Measurements from ENCODE around the gene NUTM2E. TPM values are rescaled to one million over a fixed set of nuclear protein-coding genes. Genes with fewer than 3 reads are reported as not detected.

Gene NUTM2E, protein sequence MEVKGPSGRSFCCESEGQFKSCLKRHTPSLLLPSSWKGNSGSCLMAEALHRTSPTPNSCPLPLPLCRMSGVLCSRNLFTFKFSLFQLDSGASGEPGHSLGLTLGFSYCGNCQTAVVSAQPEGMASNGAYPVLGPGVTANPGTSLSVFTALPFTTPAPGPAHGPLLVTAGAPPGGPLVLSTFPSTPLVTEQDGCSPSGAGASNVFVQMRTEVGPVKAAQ (N-terminal part only)
- under 0.01 TPM in 1 of 2 replicates, not detected in the other for total RNA-seq

DNA sequence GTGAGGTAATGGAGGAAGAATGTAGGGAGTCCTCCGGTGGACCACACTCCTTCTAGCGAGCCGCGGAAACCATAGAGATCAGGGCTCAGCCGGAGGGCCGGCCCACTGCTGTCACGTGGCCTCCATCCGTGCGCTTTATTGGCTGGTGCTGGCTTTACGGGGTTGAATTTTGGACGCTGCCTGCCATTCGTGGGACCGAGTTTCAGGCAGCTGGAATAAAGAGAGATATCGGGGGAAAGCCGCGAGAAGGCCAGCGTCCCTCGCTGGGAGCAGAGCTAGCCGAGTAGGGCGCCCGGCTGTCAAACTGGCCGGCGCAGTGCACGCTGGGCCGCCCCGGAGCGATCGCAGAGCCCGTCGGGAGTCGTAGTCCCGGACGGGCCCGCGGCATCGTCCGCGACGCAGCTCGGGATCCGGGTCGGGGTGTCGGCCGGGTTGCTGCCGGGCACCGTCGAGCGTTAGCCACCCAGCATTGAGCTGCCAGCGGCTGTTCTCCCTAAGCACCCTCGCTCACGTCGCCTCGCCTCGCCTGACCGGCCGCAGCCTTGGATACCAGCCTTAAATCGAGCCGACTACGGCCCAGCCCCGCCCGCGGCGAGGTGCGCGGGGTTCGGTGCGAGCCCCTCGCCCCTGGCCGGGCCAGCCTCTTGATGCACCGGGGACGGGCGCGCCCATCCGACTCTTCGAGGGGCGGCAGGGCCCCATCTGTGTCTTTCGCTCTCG lies at the start of gene NUTM2E:
NUTM2E (plus strand) TSS at position 244 of the 720 bp plus-strand sequence. CDS start 15,002 bp downstream, outside the sequence.

Other genes starting within 250 kb of the NUTM2E start
- gene SFTPA1, start 215.8 kb upstream of the NUTM2E start, total RNA-seq, result not detected in 2 replicates
- gene NUTM2B, start 123.5 kb upstream of the NUTM2E start, total RNA-seq, result 0.28 and 0.37 TPM in 2 replicates
- gene SFTPD, start 122.4 kb downstream of the NUTM2E start, total RNA-seq, result not detected in 2 replicates

Data from smooth muscle cell of bladder (primary cell).